Activated CD4-positive, alpha-beta T cell treated with anti-CD3 and anti-CD28 coated beads for 48 hours (primary cell): ENCODE measurements around the gene ANKS4B.

Source experiments
- DNase-seq: peaks from one replicate; pipeline ENCODE4 v3.0.0-alpha.2; 2020

Gene ANKS4B

GRCh38 chr16:21301168-21301894 is 67.8 kb downstream of the ANKS4B start:
- peak; percentile 59 for DNase-seq

GRCh38 chr16:21301895-21302291 is 68.4 kb downstream of the ANKS4B start:
- DNase-seq, result no peak

- DNase-seq, result no peak
Observed at GRCh38 chr16:21302454-21302853, 69.0 kb downstream of the ANKS4B start.

GRCh38 chr16:21302898-21303528 is 69.5 kb downstream of the ANKS4B start:
- DNase-seq, result peak; percentile 15
